Immature natural killer cell (primary cell): ENCODE measurements around the gene ACVRL1. TPM values are rescaled to one million over a fixed set of nuclear protein-coding genes. Genes with fewer than 3 reads are reported as not detected.
"Not testable (repeated sequence)": the region's sequence is repeated elsewhere in the genome, so short reads cannot be mapped to it uniquely, and the experiment has no call there.

Experiments
- DNase-seq, 3 donors: peaks; one replicate each; pipeline ENCODE4 v3.0.0; 2022; ENCODE audit warnings: mixed read lengths in 1 of 3
- H3K27ac Mint-ChIP-seq, 6 donors: one replicate each; pipeline ENCODE4 v1.8.0; 2020; ENCODE audit warnings: mixed read lengths in 6 of 6, mild to moderate bottlenecking in 5 of 6, inconsistent platforms in 4 of 6, moderate library complexity in 3 of 6
- H3K27me3 Mint-ChIP-seq, 3 donors: one replicate each; pipeline ENCODE4 v1.8.0; 2020 to 2021; ENCODE audit warnings: low read depth in 3 of 3, mild to moderate bottlenecking in 3 of 3, mixed read lengths in 3 of 3, moderate library complexity in 3 of 3, inconsistent platforms in 1 of 3
- H3K36me3 Mint-ChIP-seq, 3 donors: one replicate each; pipeline ENCODE4 v1.8.0; 2020; ENCODE audit warnings: mixed read lengths in 3 of 3, inconsistent platforms in 2 of 3, mild to moderate bottlenecking in 2 of 3
- H3K4me1 Mint-ChIP-seq, 2 donors: one replicate each; pipeline ENCODE4 v1.8.0; 2020; ENCODE audit warnings: inconsistent platforms in 2 of 2, mild to moderate bottlenecking in 2 of 2, mixed read lengths in 2 of 2, moderate library complexity in 1 of 2
- H3K4me3 Mint-ChIP-seq, 5 donors: one replicate each; pipeline ENCODE4 v1.8.0; 2020; ENCODE audit warnings: mild to moderate bottlenecking in 5 of 5, mixed read lengths in 5 of 5, inconsistent platforms in 3 of 5, moderate library complexity in 3 of 5
- H3K9me3 Mint-ChIP-seq, 6 donors: one replicate each; pipeline ENCODE4 v1.8.0; 2020; ENCODE audit warnings: mild to moderate bottlenecking in 6 of 6, mixed read lengths in 6 of 6, inconsistent platforms in 4 of 6, moderate library complexity in 3 of 6
- polyA plus RNA-seq, 3 donors: library from polyadenylated mRNA; unstranded; fragments of 300-500 nt; fragmentation: Illumina TruSeq; gene quantifications; one replicate each; pipeline ENCODE4 v1.2.3, GENCODE V29; 2021

ACVRL1 gene
- polyA plus RNA-seq, 3 donors from 2014 or later: 0.14 TPM; not detected in 2

GRCh38 chr12:51884676-51885229 is 22.6 kb upstream of the ACVRL1 start:
- peaks cover 0 to 6% (median 1%) of the 10 kb centered on the region in 3 donors for H3K27me3 Mint-ChIP-seq
- no peaks in the 10 kb centered on the region for H3K9me3 Mint-ChIP-seq
- DNase-seq: no peak
- peaks cover 7 to 14% of the 10 kb centered on the region in 2 donors for H3K4me1 Mint-ChIP-seq
- H3K4me3 Mint-ChIP-seq: no peak overlapping the region
- H3K36me3 Mint-ChIP-seq: no peaks in the 10 kb centered on the region
- H3K27ac Mint-ChIP-seq: no peak overlapping the region

GRCh38 chr12:51885294-51886020 is 21.8 kb upstream of the ACVRL1 start:
- Mint-ChIP-seq H3K27ac (peak overlapping the region in 5 of 6 donors; percentile 75 to 85 (median 81)), H3K4me3 (peak overlapping the region; percentile 40 to 76 (median 60)), H3K4me1 (peaks cover 7 to 14% of the 10 kb centered on the region in 2 donors)
- not testable (repeated sequence) for H3K27me3 Mint-ChIP-seq, H3K9me3 Mint-ChIP-seq, DNase-seq, H3K36me3 Mint-ChIP-seq

- Mint-ChIP-seq H3K27ac (peak overlapping the region; percentile 75 to 85 (median 79)), H3K9me3 (no peaks in the 10 kb centered on the region), H3K36me3 (no peaks in the 10 kb centered on the region), H3K4me3 (peak overlapping the region; percentile 40 to 76 (median 60)), H3K4me1 (peaks cover 7 to 14% of the 10 kb centered on the region in 2 donors), H3K27me3 (peaks cover 0 to 6% (median 3%) of the 10 kb centered on the region in 3 donors)
- DNase-seq: peak; percentile 15 to 45 (median 36)
Measured at GRCh38 chr12:51886021-51886710, 21.1 kb upstream of the ACVRL1 start.

GRCh38 chr12:51887476-51888315 is 19.6 kb upstream of the ACVRL1 start, which contains the start of gene ANKRD33:
Gene ANKRD33, plus strand, starts transcription at chr12:51888103. Its CDS starts 84 bp downstream, at chr12:51888187.
- Mint-ChIP-seq H3K36me3 (no peaks in the 10 kb centered on the region), H3K27ac (peak within 1 kb of the TSS in 2 of 6 donors; percentile 72 to 77), H3K9me3 (no peaks in the 10 kb centered on the region), H3K4me3 (no peak within 1 kb of the TSS), H3K4me1 (peaks cover 7 to 14% of the 10 kb centered on the region in 2 donors), H3K27me3 (peaks cover 1 to 6% (median 2%) of the 10 kb centered on the region in 3 donors)
- DNase-seq: peak in 1 of 3 donors; percentile 12

- Mint-ChIP-seq H3K27ac (no peak overlapping the region), H3K4me1 (peaks cover 7 to 14% of the 10 kb centered on the region in 2 donors), H3K36me3 (no peaks in the 10 kb centered on the region), H3K27me3 (peaks cover 1 to 6% (median 6%) of the 10 kb centered on the region in 3 donors), H3K9me3 (no peaks in the 10 kb centered on the region), H3K4me3 (no peak overlapping the region)
- DNase-seq: no peak
Measured at GRCh38 chr12:51888316-51889215, 18.7 kb upstream of the ACVRL1 start.

- no peak overlapping the region for H3K4me3 Mint-ChIP-seq
- no peak for DNase-seq
- H3K9me3 Mint-ChIP-seq: no peaks in the 10 kb centered on the region
- peaks cover 7 to 14% of the 10 kb centered on the region in 2 donors for H3K4me1 Mint-ChIP-seq
- no peaks in the 10 kb centered on the region for H3K36me3 Mint-ChIP-seq
- H3K27ac Mint-ChIP-seq: no peak overlapping the region
- H3K27me3 Mint-ChIP-seq: peaks cover 1 to 6% (median 6%) of the 10 kb centered on the region in 3 donors
Measured at GRCh38 chr12:51889216-51890132, 17.8 kb upstream of the ACVRL1 start.

- Mint-ChIP-seq H3K27me3 (peaks cover 1 to 6% (median 6%) of the 10 kb centered on the region in 3 donors), H3K36me3 (no peaks in the 10 kb centered on the region), H3K27ac (no peak overlapping the region), H3K4me3 (no peak overlapping the region), H3K9me3 (no peaks in the 10 kb centered on the region), H3K4me1 (peaks cover 7 to 14% of the 10 kb centered on the region in 2 donors)
- no peak for DNase-seq
Measured at GRCh38 chr12:51890133-51890464, 17.2 kb upstream of the ACVRL1 start.

- Mint-ChIP-seq H3K4me1 (peaks cover 7 to 13% of the 10 kb centered on the region in 2 donors), H3K27ac (no peak overlapping the region), H3K9me3 (no peaks in the 10 kb centered on the region), H3K27me3 (peaks cover 1 to 6% (median 6%) of the 10 kb centered on the region in 3 donors), H3K4me3 (no peak overlapping the region), H3K36me3 (no peaks in the 10 kb centered on the region)
- no peak for DNase-seq
Measured at GRCh38 chr12:51890511-51891171, 16.7 kb upstream of the ACVRL1 start.

GRCh38 chr12:51891843-51892242 is 15.5 kb upstream of the ACVRL1 start:
- Mint-ChIP-seq H3K27ac (no peak overlapping the region), H3K36me3 (no peaks in the 10 kb centered on the region), H3K27me3 (peaks cover 1 to 6% (median 2%) of the 10 kb centered on the region in 3 donors), H3K4me3 (no peak overlapping the region), H3K4me1 (peaks cover 0 to 4% of the 10 kb centered on the region in 2 donors), H3K9me3 (no peaks in the 10 kb centered on the region)
- no peak for DNase-seq

- Mint-ChIP-seq H3K9me3 (no peaks in the 10 kb centered on the region), H3K27me3 (peaks cover 0 to 6% (median 1%) of the 10 kb centered on the region in 3 donors), H3K36me3 (no peaks in the 10 kb centered on the region), H3K4me1 (no peaks in the 10 kb centered on the region), H3K4me3 (no peak overlapping the region), H3K27ac (no peak overlapping the region)
- DNase-seq: no peak
Measured at GRCh38 chr12:51893786-51894185, 13.5 kb upstream of the ACVRL1 start.

GRCh38 chr12:51895378-51896135 is 11.7 kb upstream of the ACVRL1 start:
- no peak for DNase-seq
- no peak overlapping the region for H3K27ac Mint-ChIP-seq
- no peaks in the 10 kb centered on the region for H3K36me3 Mint-ChIP-seq
- H3K4me1 Mint-ChIP-seq: no peaks in the 10 kb centered on the region
- no peaks in the 10 kb centered on the region for H3K9me3 Mint-ChIP-seq
- H3K27me3 Mint-ChIP-seq: peaks cover 1 to 6% (median 3%) of the 10 kb centered on the region in 3 donors
- H3K4me3 Mint-ChIP-seq: no peak overlapping the region
